Hepatocyte (in vitro differentiated cells): ENCODE results near the gene FKTN.

ENCODE experiments used
- EZH2phosphoT487 ChIP-seq: fragments of 200-600 bp; sonication (generic); IDR thresholded peaks from one replicate; pipeline ENCODE4 v1.6.1; 2018; ENCODE audit warnings: antibody characterized with exemption, mild to moderate bottlenecking, low read depth, moderate library complexity; ENCODE audit not compliant: unreplicated experiment, severe bottlenecking
- TF ChIP-seq, protein P1 (sequence below): fragments of 200-600 bp; sonication (generic); IDR thresholded peaks from 2 replicates; pipeline ENCODE4 v1.5.1; 2016; ENCODE audit warnings: antibody characterized with exemption, mild to moderate bottlenecking; ENCODE audit not compliant: poor library complexity

DNA sequence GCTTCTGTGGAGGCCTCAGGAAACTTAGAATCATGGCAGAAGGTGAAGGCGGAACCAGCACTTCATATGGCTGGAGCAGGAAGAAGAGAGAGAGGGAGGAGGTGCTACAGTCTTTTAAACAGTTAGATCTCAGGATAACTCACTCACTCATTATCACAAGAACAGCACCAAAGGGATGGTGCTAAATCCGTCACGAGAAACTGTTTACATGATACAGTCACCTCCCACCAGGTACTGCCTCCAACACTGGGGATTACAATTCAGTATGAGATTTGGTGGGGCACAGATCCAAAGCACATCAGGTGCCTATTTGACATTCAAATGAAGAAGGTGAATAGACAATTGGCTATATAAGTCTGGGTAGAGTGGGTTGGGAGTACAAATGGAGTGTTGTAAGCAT lies 35.2 kb downstream of the FKTN start:
- TF ChIP-seq, protein P1, sequence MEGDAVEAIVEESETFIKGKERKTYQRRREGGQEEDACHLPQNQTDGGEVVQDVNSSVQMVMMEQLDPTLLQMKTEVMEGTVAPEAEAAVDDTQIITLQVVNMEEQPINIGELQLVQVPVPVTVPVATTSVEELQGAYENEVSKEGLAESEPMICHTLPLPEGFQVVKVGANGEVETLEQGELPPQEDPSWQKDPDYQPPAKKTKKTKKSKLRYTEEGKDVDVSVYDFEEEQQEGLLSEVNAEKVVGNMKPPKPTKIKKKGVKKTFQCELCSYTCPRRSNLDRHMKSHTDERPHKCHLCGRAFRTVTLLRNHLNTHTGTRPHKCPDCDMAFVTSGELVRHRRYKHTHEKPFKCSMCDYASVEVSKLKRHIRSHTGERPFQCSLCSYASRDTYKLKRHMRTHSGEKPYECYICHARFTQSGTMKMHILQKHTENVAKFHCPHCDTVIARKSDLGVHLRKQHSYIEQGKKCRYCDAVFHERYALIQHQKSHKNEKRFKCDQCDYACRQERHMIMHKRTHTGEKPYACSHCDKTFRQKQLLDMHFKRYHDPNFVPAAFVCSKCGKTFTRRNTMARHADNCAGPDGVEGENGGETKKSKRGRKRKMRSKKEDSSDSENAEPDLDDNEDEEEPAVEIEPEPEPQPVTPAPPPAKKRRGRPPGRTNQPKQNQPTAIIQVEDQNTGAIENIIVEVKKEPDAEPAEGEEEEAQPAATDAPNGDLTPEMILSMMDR: no peak
- no peak for TF ChIP-seq EZH2phosphoT487
